T-helper 1 cell treated with Interleukin-12 subunit alpha and Interleukin-12 subunit beta and Interleukin-4 antibody, amounts not matched to agents 30 ng/mL and 1 ng/mL, for 36 hours (primary cell): ENCODE measurements around the gene FBXO31. TPM values are rescaled to one million over a fixed set of nuclear protein-coding genes. Genes with fewer than 3 reads are reported as not detected.
"Not testable (repeated sequence)": the region's sequence is repeated elsewhere in the genome, so short reads cannot be mapped to it uniquely, and the experiment has no call there.

Experiments
- intact Hi-C: fragments of 100-400 bp; cut with micrococcal nuclease; formaldehyde crosslinking; loops from one replicate; pipeline ENCODE4 v1.15.1; 2024
- total RNA-seq: library from RNA; stranded (reverse); gene quantifications from 2 replicates; pipeline ENCODE4 v1.2.3, GENCODE V29; 2022

Gene FBXO31
- total RNA-seq, 1 donor from 2014 or later: 33.0 TPM

- intact Hi-C loops: loop anchor here (1.0 to 2.0 kb wide), 4 partner anchors 71 to 833 kb away; partner anchors contain the start of genes C16orf95, MTHFSD and ZCCHC14
These were observed 4.6 kb upstream of the FBXO31 start for GRCh38 chr16:87387942-87388817.

GRCh38 chr16:87384875-87385167 is 1.2 kb upstream of the FBXO31 start:
- intact Hi-C loops: loop anchor here (1.0 to 5.0 kb wide), 3 partner anchors 7 to 1833 kb away; partner anchors contain the start of genes MAP1LC3B and ZCCHC14

- intact Hi-C loops: loop anchor here (1.0 to 5.0 kb wide), 3 partner anchors 8 to 1832 kb away; partner anchors contain the start of genes MAP1LC3B and ZCCHC14
These were observed 742 bp upstream of the FBXO31 start for GRCh38 chr16:87384162-87384874.

GRCh38 chr16:87382023-87382785 is 1.4 kb downstream of the FBXO31 start:
- intact Hi-C loops: loop anchor here (2.0 to 5.0 kb wide), 4 partner anchors 37 to 1830 kb away; partner anchors contain the start of genes ZC3H18 and ZFPM1

- intact Hi-C loops: loop anchor here (5.0 kb wide), 1 partner anchor 1829 kb away; no protein-coding TSS in a partner anchor
These were observed 2.7 kb downstream of the FBXO31 start for GRCh38 chr16:87380881-87381280.

- intact Hi-C loops: loop anchor here (5.0 kb wide), 1 partner anchor 1828 kb away; no protein-coding TSS in a partner anchor
These were observed 3.2 kb downstream of the FBXO31 start for GRCh38 chr16:87380403-87380802.

- intact Hi-C loops: not testable (repeated sequence)
These were observed 4.2 kb downstream of the FBXO31 start for GRCh38 chr16:87379312-87379752.

- intact Hi-C loops: no loop called here
These were observed 6.9 kb downstream of the FBXO31 start for GRCh38 chr16:87376660-87377059.

GRCh38 chr16:87375426-87376135 is 8.0 kb downstream of the FBXO31 start:
- intact Hi-C loops: no loop called here

- intact Hi-C loops: no loop called here
These were observed 9.3 kb downstream of the FBXO31 start for GRCh38 chr16:87374313-87374712.

GRCh38 chr16:87372305-87372704 is 11.3 kb downstream of the FBXO31 start:
- intact Hi-C loops: no loop called here

GRCh38 chr16:87371261-87371866 is 12.2 kb downstream of the FBXO31 start:
- intact Hi-C loops: no loop called here

- intact Hi-C loops: no loop called here
These were observed 13.5 kb downstream of the FBXO31 start for GRCh38 chr16:87369796-87370719.

GRCh38 chr16:87369117-87369765 is 14.3 kb downstream of the FBXO31 start:
- intact Hi-C loops: no loop called here

- intact Hi-C loops: no loop called here
These were observed 15.4 kb downstream of the FBXO31 start for GRCh38 chr16:87368029-87368770.

GRCh38 chr16:87367529-87367928 is 16.0 kb downstream of the FBXO31 start:
- intact Hi-C loops: no loop called here

- intact Hi-C loops: no loop called here
These were observed 16.6 kb downstream of the FBXO31 start for GRCh38 chr16:87366930-87367329.

GRCh38 chr16:87366288-87366687 is 17.3 kb downstream of the FBXO31 start:
- intact Hi-C loops: no loop called here
